ENCODE results near the gene RASAL1. TPM values are rescaled to one million over a fixed set of nuclear protein-coding genes. Genes with fewer than 3 reads are reported as not detected.

The RASAL1 gene
- total RNA-seq, 1 experiment from 2014 or later: 16.0 TPM

DNA sequence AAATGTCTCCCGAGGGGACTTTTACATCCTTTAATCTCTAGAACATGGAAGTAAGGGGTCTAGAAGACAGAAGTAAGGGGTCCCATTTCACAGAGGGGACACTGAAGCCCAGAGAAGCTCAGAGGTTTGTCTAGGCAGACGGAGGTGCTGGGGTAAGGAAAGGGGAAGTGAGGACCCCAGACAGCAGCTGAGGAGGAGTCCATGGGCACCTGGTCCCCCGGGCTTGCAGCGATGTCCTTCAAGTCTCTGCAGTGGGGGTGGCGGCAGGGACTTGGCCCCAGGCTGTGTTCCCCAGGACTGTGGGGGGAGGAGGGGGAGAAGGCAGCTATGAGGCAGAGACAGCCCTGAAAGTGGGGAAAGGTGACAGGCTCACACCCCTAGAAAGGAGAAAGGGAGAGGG lies 48.4 kb downstream of the RASAL1 start (continued):
- TF ChIP-seq ZFX (IDR thresholded peaks at IDR 0.05) (no peak), ZNF274 (IDR thresholded peaks at IDR 0.05; ENCODE audit: low read depth, low read length) (no peak), CEBPB (IDR thresholded peaks at IDR 0.05; ENCODE audit: low read depth) (no peak), SIN3A (IDR thresholded peaks at IDR 0.05; ENCODE audit: low read depth) (no peak)
- TF ChIP-seq, protein P1, sequence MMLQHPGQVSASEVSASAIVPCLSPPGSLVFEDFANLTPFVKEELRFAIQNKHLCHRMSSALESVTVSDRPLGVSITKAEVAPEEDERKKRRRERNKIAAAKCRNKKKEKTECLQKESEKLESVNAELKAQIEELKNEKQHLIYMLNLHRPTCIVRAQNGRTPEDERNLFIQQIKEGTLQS (IDR thresholded peaks at IDR 0.05): no peak
- TF ChIP-seq, protein P2, sequence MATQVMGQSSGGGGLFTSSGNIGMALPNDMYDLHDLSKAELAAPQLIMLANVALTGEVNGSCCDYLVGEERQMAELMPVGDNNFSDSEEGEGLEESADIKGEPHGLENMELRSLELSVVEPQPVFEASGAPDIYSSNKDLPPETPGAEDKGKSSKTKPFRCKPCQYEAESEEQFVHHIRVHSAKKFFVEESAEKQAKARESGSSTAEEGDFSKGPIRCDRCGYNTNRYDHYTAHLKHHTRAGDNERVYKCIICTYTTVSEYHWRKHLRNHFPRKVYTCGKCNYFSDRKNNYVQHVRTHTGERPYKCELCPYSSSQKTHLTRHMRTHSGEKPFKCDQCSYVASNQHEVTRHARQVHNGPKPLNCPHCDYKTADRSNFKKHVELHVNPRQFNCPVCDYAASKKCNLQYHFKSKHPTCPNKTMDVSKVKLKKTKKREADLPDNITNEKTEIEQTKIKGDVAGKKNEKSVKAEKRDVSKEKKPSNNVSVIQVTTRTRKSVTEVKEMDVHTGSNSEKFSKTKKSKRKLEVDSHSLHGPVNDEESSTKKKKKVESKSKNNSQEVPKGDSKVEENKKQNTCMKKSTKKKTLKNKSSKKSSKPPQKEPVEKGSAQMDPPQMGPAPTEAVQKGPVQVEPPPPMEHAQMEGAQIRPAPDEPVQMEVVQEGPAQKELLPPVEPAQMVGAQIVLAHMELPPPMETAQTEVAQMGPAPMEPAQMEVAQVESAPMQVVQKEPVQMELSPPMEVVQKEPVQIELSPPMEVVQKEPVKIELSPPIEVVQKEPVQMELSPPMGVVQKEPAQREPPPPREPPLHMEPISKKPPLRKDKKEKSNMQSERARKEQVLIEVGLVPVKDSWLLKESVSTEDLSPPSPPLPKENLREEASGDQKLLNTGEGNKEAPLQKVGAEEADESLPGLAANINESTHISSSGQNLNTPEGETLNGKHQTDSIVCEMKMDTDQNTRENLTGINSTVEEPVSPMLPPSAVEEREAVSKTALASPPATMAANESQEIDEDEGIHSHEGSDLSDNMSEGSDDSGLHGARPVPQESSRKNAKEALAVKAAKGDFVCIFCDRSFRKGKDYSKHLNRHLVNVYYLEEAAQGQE (IDR thresholded peaks at IDR 0.05; ENCODE audit: low read depth): no peak

DNA sequence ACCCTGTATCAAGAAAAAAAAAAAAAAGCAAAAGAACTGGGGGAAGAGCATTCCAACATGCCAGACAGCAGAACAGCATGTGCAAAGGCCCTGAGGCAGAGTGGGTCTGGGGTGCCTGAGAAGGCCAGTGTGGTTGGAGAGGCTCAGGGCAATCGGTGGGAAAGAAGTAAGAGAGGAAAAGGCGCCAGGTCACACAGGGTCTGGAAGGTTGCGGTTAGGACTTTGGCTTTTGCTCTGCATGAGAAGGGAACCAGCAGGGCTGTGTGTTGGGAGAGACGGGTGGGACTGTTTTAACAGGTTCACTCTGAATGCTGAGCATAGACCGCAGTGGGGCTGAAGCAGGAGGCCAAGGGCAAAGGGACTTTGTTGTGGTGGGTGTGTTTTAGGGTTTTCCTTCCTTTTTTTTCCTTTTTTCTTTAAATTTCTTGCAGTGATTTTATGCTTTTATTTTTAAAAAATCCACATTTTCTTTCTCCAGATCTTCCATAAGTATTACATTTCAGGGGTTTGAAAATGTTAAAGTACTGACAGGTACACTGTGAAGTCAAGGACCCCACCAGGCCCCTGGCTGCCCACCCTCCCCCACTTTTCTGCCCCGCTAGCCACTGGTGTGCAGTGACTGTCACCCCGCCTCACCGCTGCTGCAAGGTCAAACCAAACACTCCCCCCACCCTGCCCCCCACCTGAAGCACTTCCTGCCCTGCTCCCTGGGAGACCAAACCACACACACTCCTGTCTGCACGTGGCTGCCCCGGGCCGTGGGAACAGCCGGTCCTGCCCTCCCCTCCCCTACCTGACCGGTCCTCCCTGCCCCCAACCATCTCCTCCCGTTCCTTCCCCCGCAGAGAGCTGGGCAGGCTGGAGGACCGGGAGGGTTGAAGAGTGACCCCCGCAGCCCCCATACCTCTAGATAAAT lies 49.1 kb downstream of the RASAL1 start:
- no peak overlapping the region for H3K4me2 ChIP-seq (ENCODE audit: low read length)
- RAD21 ChIA-PET (ENCODE audit: low non-redundant PET in 1 of 2, low total read pairs in 2 of 2, uncharacterized antibody in 2 of 2, unreplicated experiment in 2 of 2): no interaction called here
- no peaks in the 10 kb centered on the region for H3K4me1 ChIP-seq (ENCODE audit: control insufficient read depth in 1 of 2, insufficient read depth in 2 of 2, low read length in 2 of 2)
- H3K9me3 ChIP-seq (ENCODE audit: control insufficient read depth in 1 of 2, insufficient read depth in 1 of 2, low read depth in 1 of 2, low read length in 2 of 2): no peaks in the 10 kb centered on the region
- H3K9me2 ChIP-seq (ENCODE audit: insufficient read depth): no peaks in the 10 kb centered on the region
- no peaks in the 10 kb centered on the region for H3K79me2 ChIP-seq (ENCODE audit: insufficient read depth, low read length)
- no peak overlapping the region for H3K9ac ChIP-seq (ENCODE audit: low read length)
- H3K27me3 ChIP-seq (ENCODE audit: insufficient read depth, low read length): no peaks in the 10 kb centered on the region; the same call in 1 of the 2 replicates
- no peak overlapping the region for H2AFZ ChIP-seq (ENCODE audit: low read depth, low read length, poor library complexity, severe bottlenecking)
- DNase-seq (ENCODE audit: low read depth, low spot score) (no peak), ATAC-seq (no peak)
- no TSS peak for BruUV-seq (replicated peaks)
- POLR2A ChIA-PET: no interaction called here
- H3K27ac ChIP-seq (ENCODE audit: low read depth, low read length): no peak overlapping the region
- CTCF ChIA-PET: no interaction called here
- intact Hi-C loops (cut with micrococcal nuclease): no loop called here
- no peaks in the 10 kb centered on the region for H4K20me1 ChIP-seq (ENCODE audit: insufficient read depth)
- no peaks in the 10 kb centered on the region for H3K36me3 ChIP-seq (ENCODE audit: control insufficient read depth in 1 of 2, insufficient read depth in 2 of 2, low read length in 2 of 2)
- no peak overlapping the region for H3K4me3 ChIP-seq (replicated peaks in 1 of 2; ENCODE audit: low read depth in 1 of 2, low read length in 2 of 2)
- TF ChIP-seq YY1 (IDR thresholded peaks at IDR 0.05; ENCODE audit: extremely low read depth, insufficient replicate concordance, low read depth, low read length) (no peak), SP1 (IDR thresholded peaks at IDR 0.05; ENCODE audit: low read depth) (no peak), TCF7L2 (IDR thresholded peaks at IDR 0.05; ENCODE audit: borderline replicate concordance, extremely low read depth, insufficient read depth, insufficient read length) (no peak), EZH2phosphoT487 (IDR thresholded peaks at IDR 0.05; ENCODE audit: borderline replicate concordance) (no peak), SRF (IDR thresholded peaks at IDR 0.05; ENCODE audit: low read depth) (no peak), EZH2 (IDR thresholded peaks at IDR 0.05) (no peak), POLR2AphosphoS5 (IDR thresholded peaks at IDR 0.05; ENCODE audit: low read depth, low read length) (no peak), SIN3A (IDR thresholded peaks at IDR 0.05; ENCODE audit: low read depth) (no peak)
- TF ChIP-seq, protein P3, sequence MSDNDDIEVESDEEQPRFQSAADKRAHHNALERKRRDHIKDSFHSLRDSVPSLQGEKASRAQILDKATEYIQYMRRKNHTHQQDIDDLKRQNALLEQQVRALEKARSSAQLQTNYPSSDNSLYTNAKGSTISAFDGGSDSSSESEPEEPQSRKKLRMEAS (IDR thresholded peaks at IDR 0.05): no peak
- TF ChIP-seq, protein P4, sequence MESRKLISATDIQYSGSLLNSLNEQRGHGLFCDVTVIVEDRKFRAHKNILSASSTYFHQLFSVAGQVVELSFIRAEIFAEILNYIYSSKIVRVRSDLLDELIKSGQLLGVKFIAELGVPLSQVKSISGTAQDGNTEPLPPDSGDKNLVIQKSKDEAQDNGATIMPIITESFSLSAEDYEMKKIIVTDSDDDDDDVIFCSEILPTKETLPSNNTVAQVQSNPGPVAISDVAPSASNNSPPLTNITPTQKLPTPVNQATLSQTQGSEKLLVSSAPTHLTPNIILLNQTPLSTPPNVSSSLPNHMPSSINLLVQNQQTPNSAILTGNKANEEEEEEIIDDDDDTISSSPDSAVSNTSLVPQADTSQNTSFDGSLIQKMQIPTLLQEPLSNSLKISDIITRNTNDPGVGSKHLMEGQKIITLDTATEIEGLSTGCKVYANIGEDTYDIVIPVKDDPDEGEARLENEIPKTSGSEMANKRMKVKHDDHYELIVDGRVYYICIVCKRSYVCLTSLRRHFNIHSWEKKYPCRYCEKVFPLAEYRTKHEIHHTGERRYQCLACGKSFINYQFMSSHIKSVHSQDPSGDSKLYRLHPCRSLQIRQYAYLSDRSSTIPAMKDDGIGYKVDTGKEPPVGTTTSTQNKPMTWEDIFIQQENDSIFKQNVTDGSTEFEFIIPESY (IDR thresholded peaks at IDR 0.05; ENCODE audit: extremely low read depth, insufficient replicate concordance, low read length): no peak
- TF ChIP-seq, protein P5, sequence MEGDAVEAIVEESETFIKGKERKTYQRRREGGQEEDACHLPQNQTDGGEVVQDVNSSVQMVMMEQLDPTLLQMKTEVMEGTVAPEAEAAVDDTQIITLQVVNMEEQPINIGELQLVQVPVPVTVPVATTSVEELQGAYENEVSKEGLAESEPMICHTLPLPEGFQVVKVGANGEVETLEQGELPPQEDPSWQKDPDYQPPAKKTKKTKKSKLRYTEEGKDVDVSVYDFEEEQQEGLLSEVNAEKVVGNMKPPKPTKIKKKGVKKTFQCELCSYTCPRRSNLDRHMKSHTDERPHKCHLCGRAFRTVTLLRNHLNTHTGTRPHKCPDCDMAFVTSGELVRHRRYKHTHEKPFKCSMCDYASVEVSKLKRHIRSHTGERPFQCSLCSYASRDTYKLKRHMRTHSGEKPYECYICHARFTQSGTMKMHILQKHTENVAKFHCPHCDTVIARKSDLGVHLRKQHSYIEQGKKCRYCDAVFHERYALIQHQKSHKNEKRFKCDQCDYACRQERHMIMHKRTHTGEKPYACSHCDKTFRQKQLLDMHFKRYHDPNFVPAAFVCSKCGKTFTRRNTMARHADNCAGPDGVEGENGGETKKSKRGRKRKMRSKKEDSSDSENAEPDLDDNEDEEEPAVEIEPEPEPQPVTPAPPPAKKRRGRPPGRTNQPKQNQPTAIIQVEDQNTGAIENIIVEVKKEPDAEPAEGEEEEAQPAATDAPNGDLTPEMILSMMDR (IDR thresholded peaks at IDR 0.05 in 2 of 3, conservative IDR thresholded peaks at IDR 0.05 in 1 of 3; ENCODE audit: borderline replicate concordance in 1 of 3, insufficient read depth in 1 of 3, low read depth in 2 of 3, low read length in 2 of 3): no peak
